ENCODE measurements around the gene WNT4. TPM values are rescaled to one million over a fixed set of nuclear protein-coding genes. Genes with fewer than 3 reads are reported as not detected.

WNT4 gene
- total RNA-seq, 1 donor from 2014 or later, result 1.1 TPM

DNA sequence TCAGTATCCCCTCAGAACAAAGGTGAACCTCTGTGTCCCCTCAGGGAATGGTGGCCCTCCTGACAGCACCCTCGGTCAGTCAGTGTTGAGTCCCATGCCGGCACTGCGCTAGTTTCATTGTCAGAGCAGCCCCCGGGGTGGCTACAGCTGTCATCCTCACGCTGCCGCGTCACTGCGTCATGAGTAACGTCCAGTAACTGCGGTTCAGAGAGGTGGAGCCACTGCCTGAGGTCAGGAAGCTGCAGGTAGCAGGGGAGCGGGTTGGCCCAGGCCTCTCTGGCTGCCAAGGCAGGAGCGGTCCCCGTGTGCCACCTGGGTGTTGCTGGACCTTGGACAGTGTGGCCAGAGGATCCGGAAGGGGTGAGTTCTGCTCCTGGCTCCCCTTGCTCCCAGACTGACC is 20.2 kb upstream of the WNT4 start:
- H3K36me3 ChIP-seq (ENCODE audit: control insufficient read depth, insufficient read depth, low read length), result no peaks in the 10 kb centered on the region
- TF ChIP-seq, protein P1, sequence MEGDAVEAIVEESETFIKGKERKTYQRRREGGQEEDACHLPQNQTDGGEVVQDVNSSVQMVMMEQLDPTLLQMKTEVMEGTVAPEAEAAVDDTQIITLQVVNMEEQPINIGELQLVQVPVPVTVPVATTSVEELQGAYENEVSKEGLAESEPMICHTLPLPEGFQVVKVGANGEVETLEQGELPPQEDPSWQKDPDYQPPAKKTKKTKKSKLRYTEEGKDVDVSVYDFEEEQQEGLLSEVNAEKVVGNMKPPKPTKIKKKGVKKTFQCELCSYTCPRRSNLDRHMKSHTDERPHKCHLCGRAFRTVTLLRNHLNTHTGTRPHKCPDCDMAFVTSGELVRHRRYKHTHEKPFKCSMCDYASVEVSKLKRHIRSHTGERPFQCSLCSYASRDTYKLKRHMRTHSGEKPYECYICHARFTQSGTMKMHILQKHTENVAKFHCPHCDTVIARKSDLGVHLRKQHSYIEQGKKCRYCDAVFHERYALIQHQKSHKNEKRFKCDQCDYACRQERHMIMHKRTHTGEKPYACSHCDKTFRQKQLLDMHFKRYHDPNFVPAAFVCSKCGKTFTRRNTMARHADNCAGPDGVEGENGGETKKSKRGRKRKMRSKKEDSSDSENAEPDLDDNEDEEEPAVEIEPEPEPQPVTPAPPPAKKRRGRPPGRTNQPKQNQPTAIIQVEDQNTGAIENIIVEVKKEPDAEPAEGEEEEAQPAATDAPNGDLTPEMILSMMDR (IDR thresholded peaks at IDR 0.05; ENCODE audit: insufficient read depth, low read length, severe bottlenecking), result no peak
- H3K4me3 ChIP-seq (ENCODE audit: low read depth, low read length), result no peak overlapping the region
- FAIRE-seq, result no peak
- DNase-seq (ENCODE audit: low read depth), result no peak
- peaks cover 6% of the 10 kb centered on the region for H3K27me3 ChIP-seq (ENCODE audit: control insufficient read depth, insufficient read depth, low read length)

- H3K36me3 ChIP-seq (ENCODE audit: control insufficient read depth, insufficient read depth, low read length), result no peaks in the 10 kb centered on the region
- no peak for DNase-seq (ENCODE audit: low read depth)
- no peak overlapping the region for H3K4me3 ChIP-seq (ENCODE audit: low read depth, low read length)
- FAIRE-seq, result no peak
- H3K27me3 ChIP-seq (ENCODE audit: control insufficient read depth, insufficient read depth, low read length), result peaks cover 10% of the 10 kb centered on the region
- TF ChIP-seq, protein P1 (IDR thresholded peaks at IDR 0.05; ENCODE audit: insufficient read depth, low read length, severe bottlenecking), result no peak
Measured at GRCh38 chr1:22159891-22160290, 17.0 kb upstream of the WNT4 start.

- FAIRE-seq (no peak), DNase-seq (ENCODE audit: low read depth) (no peak)
- Histone ChIP-seq H3K27me3 (ENCODE audit: control insufficient read depth, insufficient read depth, low read length) (peaks cover 8% of the 10 kb centered on the region), H3K4me3 (ENCODE audit: low read depth, low read length) (no peak overlapping the region), H3K36me3 (ENCODE audit: control insufficient read depth, insufficient read depth, low read length) (no peaks in the 10 kb centered on the region)
- TF ChIP-seq, protein P1 (IDR thresholded peaks at IDR 0.05; ENCODE audit: insufficient read depth, low read length, severe bottlenecking), result no peak
Measured at GRCh38 chr1:22158654-22159053, 15.8 kb upstream of the WNT4 start.

GRCh38 chr1:22157359-22157966 is 14.6 kb upstream of the WNT4 start:
- Histone ChIP-seq H3K27me3 (ENCODE audit: control insufficient read depth, insufficient read depth, low read length) (peaks cover 8% of the 10 kb centered on the region), H3K4me3 (ENCODE audit: low read depth, low read length) (no peak overlapping the region), H3K36me3 (ENCODE audit: control insufficient read depth, insufficient read depth, low read length) (no peaks in the 10 kb centered on the region)
- DNase-seq (ENCODE audit: low read depth), result no peak
- TF ChIP-seq, protein P1 (IDR thresholded peaks at IDR 0.05; ENCODE audit: insufficient read depth, low read length, severe bottlenecking), result no peak
- no peak for FAIRE-seq

- DNase-seq (ENCODE audit: low read depth), result no peak
- Histone ChIP-seq H3K36me3 (ENCODE audit: control insufficient read depth, insufficient read depth, low read length) (no peaks in the 10 kb centered on the region), H3K4me3 (ENCODE audit: low read depth, low read length) (no peak overlapping the region), H3K27me3 (ENCODE audit: control insufficient read depth, insufficient read depth, low read length) (peaks cover 13% of the 10 kb centered on the region)
- TF ChIP-seq, protein P1 (IDR thresholded peaks at IDR 0.05; ENCODE audit: insufficient read depth, low read length, severe bottlenecking), result no peak
- FAIRE-seq, result no peak
Measured at GRCh38 chr1:22155517-22155916, 12.6 kb upstream of the WNT4 start.

GRCh38 chr1:22154626-22155025 is 11.7 kb upstream of the WNT4 start:
- peaks cover 13% of the 10 kb centered on the region for H3K27me3 ChIP-seq (ENCODE audit: control insufficient read depth, insufficient read depth, low read length)
- TF ChIP-seq, protein P1 (IDR thresholded peaks at IDR 0.05; ENCODE audit: insufficient read depth, low read length, severe bottlenecking), result no peak
- no peak overlapping the region for H3K4me3 ChIP-seq (ENCODE audit: low read depth, low read length)
- no peaks in the 10 kb centered on the region for H3K36me3 ChIP-seq (ENCODE audit: control insufficient read depth, insufficient read depth, low read length)
- FAIRE-seq (no peak), DNase-seq (ENCODE audit: low read depth) (no peak)
